ENCODE measurements around the gene TXNDC16.
"Not testable (repeated sequence)": the region's sequence is repeated elsewhere in the genome, so short reads cannot be mapped to it uniquely, and the experiment has no call there.

The TXNDC16 gene

DNA sequence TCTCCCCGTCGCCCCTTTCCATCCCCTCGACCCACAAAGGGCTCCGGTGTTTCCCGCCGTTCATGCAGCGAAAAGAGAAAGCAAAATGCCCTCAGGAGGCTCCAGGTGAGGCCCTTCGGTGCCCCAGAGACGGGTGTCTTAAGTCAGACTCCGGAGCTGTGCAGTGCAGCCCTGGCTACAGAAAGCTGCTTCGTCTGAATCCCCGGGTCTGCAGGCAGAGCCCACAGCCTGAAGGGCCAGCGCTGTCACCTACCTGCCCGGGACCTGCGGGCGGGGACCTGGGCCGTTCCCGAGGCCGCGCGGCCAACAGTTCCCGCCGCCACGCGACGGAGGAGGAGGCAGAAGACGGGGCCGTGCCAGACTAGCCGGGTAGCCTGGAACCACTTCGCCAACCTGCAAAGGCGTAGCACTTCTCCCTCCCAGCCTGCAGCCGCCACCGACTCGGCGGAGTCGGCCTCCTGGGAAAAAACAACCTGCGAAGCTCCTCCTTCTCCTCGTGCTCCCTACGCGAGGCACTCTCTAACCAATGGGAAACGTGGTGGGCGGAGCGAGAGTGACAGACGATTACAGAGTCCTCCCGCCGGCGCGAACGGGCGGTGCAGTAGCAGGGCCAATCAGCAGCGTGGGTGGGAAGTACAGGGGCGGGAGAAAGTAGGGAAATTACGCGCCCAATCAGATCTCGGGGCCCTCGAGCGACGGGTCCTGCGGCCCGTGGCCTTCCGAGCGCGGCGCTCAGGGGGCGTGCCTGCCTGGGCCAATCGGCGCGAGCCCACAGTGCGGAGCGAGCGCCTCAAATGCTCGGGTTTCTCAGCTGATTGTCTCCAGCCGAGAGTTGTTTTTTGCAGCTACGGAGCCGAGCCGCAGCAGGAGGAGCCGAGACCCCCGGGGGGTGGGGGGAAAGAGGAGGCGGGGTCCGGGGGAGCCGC is at the start of gene TXNDC16, which contains the start of gene GPR137C:
TSS of gene TXNDC16 (minus strand) at position 443 of the 926 bp plus-strand sequence. CDS start 8,948 bp downstream, outside the sequence.
TSS of gene GPR137C (plus strand) at position 774 of the 926 bp plus-strand sequence. CDS start 312 bp downstream, outside the sequence.
- Histone ChIP-seq H3K27ac (ENCODE audit: low read length) (peak within 1 kb of the TSS; percentile 82), H3K9ac (ENCODE audit: low read length in 2 of 2) (peak within 1 kb of the TSS; percentile 75 to 84), H3K4me1 (ENCODE audit: control insufficient read depth, insufficient read depth, low read length) (peaks cover 13% of the 10 kb centered on the region), H3K9me3 (ENCODE audit: control insufficient read depth in 2 of 2, low read length in 2 of 2) (no peaks in the 10 kb centered on the region), H3K27me3 (ENCODE audit: control insufficient read depth in 1 of 2, insufficient read depth in 2 of 2, low read length in 2 of 2) (no peaks in the 10 kb centered on the region), H3K4me3 (ENCODE audit: low read length in 2 of 2) (peak within 1 kb of the TSS; percentile 76 to 91), H3K36me3 (ENCODE audit: control insufficient read depth in 2 of 2, insufficient read depth in 2 of 2, low read length in 2 of 2) (no peaks in the 10 kb centered on the region)

DNA sequence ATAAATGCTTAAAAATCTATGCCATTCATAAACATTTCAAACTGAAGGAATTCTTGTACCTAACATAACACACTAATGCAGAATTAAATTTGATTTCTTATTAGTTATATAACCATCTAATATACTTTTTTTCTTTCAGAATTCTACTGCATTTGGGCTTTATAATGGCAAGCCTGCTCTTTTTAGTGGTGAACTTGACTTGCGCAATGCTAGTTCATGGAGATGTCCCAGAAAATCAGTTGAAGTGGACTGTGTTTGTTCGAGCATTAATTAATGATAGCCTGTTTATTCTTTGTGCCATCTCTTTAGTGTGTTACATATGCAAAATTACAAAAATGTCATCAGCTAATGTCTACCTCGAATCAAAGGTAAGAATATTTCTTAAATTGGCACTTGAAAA is 47.7 kb upstream of the TXNDC16 start:
- H3K9me3 ChIP-seq (ENCODE audit: control insufficient read depth in 2 of 2, low read length in 2 of 2) = no peaks in the 10 kb centered on the region
- H3K36me3 ChIP-seq (ENCODE audit: control insufficient read depth in 2 of 2, insufficient read depth in 2 of 2, low read length in 2 of 2) = no peaks in the 10 kb centered on the region
- H3K27ac ChIP-seq (ENCODE audit: low read length) = no peak overlapping the region
- H3K4me3 ChIP-seq (ENCODE audit: low read length in 2 of 2) = no peak overlapping the region
- no peak overlapping the region for H3K9ac ChIP-seq (ENCODE audit: low read length in 2 of 2)
- H3K27me3 ChIP-seq (ENCODE audit: control insufficient read depth in 1 of 2, insufficient read depth in 2 of 2, low read length in 2 of 2) = no peaks in the 10 kb centered on the region
- no peaks in the 10 kb centered on the region for H3K4me1 ChIP-seq (ENCODE audit: control insufficient read depth, insufficient read depth, low read length)

DNA sequence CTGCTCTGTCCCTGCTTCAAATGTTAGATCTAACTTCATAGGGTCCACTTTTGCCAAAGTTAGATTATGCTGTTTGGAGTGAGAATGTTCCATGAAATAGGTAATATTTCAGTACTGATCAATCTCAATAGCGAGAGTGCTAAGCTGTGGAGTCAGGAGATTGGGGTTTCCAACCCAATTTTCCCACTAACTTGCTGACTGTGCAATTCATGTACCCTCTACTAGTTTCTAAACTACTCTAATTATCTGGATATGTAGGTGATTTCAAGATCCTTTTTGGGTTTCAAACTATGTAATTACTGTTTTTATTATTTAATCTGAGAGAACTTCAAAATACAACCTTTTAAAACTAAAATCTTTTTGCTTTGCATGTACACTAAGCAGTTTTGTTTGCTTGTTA is 46.3 kb upstream of the TXNDC16 start:
- no peaks in the 10 kb centered on the region for H3K36me3 ChIP-seq (ENCODE audit: control insufficient read depth in 2 of 2, insufficient read depth in 2 of 2, low read length in 2 of 2)
- no peaks in the 10 kb centered on the region for H3K4me1 ChIP-seq (ENCODE audit: control insufficient read depth, insufficient read depth, low read length)
- no peaks in the 10 kb centered on the region for H3K9me3 ChIP-seq (ENCODE audit: control insufficient read depth in 2 of 2, low read length in 2 of 2)
- H3K9ac ChIP-seq (ENCODE audit: low read length in 2 of 2) = no peak overlapping the region
- H3K4me3 ChIP-seq (ENCODE audit: low read length in 2 of 2) = no peak overlapping the region
- H3K27ac ChIP-seq (ENCODE audit: low read length) = no peak overlapping the region
- no peaks in the 10 kb centered on the region for H3K27me3 ChIP-seq (ENCODE audit: control insufficient read depth in 1 of 2, insufficient read depth in 2 of 2, low read length in 2 of 2)

DNA sequence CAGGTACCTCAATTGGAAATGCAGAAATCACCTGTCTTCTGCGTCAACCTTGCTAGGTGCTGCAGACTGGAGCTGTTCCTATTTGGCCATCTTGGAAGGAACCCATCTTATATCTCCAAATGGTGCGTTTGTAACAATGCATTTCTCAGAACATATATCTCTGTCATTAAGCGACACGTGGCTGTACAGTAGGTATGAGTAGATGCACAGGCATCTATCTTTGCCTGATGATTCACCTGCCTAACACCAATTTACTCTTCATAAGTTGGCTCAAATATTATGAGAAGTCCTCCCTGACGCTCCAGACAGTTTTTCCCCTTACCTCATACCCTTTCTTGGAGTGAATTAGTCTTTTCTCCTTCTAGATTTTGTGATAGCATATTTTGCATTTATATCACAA is 44.6 kb upstream of the TXNDC16 start:
- H3K36me3 ChIP-seq (ENCODE audit: control insufficient read depth in 2 of 2, insufficient read depth in 2 of 2, low read length in 2 of 2) = no peaks in the 10 kb centered on the region
- H3K9ac ChIP-seq (ENCODE audit: low read length in 2 of 2) = no peak overlapping the region
- no peaks in the 10 kb centered on the region for H3K27me3 ChIP-seq (ENCODE audit: control insufficient read depth in 1 of 2, insufficient read depth in 2 of 2, low read length in 2 of 2)
- H3K9me3 ChIP-seq (ENCODE audit: control insufficient read depth in 2 of 2, low read length in 2 of 2) = no peaks in the 10 kb centered on the region
- H3K27ac ChIP-seq (ENCODE audit: low read length) = no peak overlapping the region
- H3K4me3 ChIP-seq (ENCODE audit: low read length in 2 of 2) = no peak overlapping the region
- no peaks in the 10 kb centered on the region for H3K4me1 ChIP-seq (ENCODE audit: control insufficient read depth, insufficient read depth, low read length)

DNA sequence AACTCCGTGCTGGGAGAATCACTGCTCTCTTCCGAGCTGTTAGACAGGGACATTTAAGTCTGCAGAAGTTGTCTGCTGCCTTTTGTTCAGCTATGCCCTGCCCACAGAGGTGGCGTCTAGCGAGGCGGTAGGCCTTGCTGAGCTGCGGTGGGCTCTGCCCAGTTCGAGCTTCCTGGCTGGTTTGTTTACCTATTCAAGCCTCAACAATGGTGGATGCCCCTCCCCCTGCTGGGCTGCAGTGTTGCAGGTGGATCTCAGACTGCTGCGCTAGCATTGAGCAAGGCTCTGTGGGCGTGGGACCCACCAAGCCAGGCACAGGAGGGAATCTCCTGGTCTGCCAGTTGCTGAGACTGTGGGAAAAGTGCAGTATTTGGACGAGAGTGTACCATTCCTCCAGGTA is 44.0 kb upstream of the TXNDC16 start:
- Histone ChIP-seq H3K27ac (ENCODE audit: low read length) (no peak overlapping the region), H3K9me3 (ENCODE audit: control insufficient read depth in 2 of 2, low read length in 2 of 2) (no peaks in the 10 kb centered on the region), H3K4me1 (ENCODE audit: control insufficient read depth, insufficient read depth, low read length) (no peaks in the 10 kb centered on the region), H3K27me3 (ENCODE audit: control insufficient read depth in 1 of 2, insufficient read depth in 2 of 2, low read length in 2 of 2) (no peaks in the 10 kb centered on the region), H3K9ac (ENCODE audit: low read length in 2 of 2) (no peak overlapping the region), H3K4me3 (ENCODE audit: low read length in 2 of 2) (no peak overlapping the region), H3K36me3 (ENCODE audit: control insufficient read depth in 2 of 2, insufficient read depth in 2 of 2, low read length in 2 of 2) (no peaks in the 10 kb centered on the region)

DNA sequence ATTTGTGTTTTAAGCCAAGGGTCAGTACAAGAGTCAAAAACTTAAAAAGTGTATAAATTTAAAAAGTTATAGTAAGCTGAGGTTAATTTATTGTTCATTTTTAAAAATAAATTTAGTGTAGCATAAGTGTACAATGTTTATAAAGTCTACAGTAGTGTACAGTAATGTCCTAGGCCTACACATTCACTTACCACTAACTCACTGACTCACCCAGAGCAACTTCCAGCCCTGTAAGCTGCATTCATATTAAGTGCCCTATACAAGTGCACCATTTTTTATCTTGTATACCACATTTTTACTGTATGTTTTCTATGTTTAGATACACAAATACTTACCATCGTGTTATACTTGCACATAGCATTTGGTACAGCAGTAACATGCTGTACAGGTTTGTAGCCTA is 38.0 kb upstream of the TXNDC16 start:
- Histone ChIP-seq H3K27ac (ENCODE audit: low read length) (no peak overlapping the region), H3K9ac (ENCODE audit: low read length in 2 of 2) (no peak overlapping the region), H3K9me3 (ENCODE audit: control insufficient read depth in 2 of 2, low read length in 2 of 2) (no peaks in the 10 kb centered on the region), H3K36me3 (ENCODE audit: control insufficient read depth in 2 of 2, insufficient read depth in 2 of 2, low read length in 2 of 2) (no peaks in the 10 kb centered on the region), H3K4me1 (ENCODE audit: control insufficient read depth, insufficient read depth, low read length) (no peaks in the 10 kb centered on the region), H3K4me3 (ENCODE audit: low read length in 2 of 2) (no peak overlapping the region), H3K27me3 (ENCODE audit: control insufficient read depth in 1 of 2, insufficient read depth in 2 of 2, low read length in 2 of 2) (no peaks in the 10 kb centered on the region)

DNA sequence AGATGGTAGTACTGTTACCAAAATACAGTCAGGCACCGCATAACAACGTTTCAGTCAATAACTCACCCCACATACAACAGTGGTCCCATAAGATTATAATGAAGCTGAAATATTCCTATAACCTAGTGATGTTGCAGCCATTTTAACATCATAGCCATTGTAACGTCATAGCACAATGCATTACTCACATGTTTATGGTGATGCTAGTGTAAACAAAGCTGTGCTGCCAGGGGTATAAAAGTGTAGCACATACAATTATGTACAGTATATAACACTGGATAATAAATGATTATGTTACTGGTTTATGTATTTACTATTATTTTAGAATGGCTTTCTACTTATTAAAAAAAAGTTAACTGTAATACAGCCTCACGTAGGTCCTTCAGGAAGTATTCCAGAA is 37.3 kb upstream of the TXNDC16 start:
- no peak overlapping the region for H3K4me3 ChIP-seq (ENCODE audit: low read length in 2 of 2)
- no peak overlapping the region for H3K9ac ChIP-seq (ENCODE audit: low read length in 2 of 2)
- H3K27ac ChIP-seq (ENCODE audit: low read length) = no peak overlapping the region
- H3K9me3 ChIP-seq (ENCODE audit: control insufficient read depth in 2 of 2, low read length in 2 of 2) = no peaks in the 10 kb centered on the region
- H3K36me3 ChIP-seq (ENCODE audit: control insufficient read depth in 2 of 2, insufficient read depth in 2 of 2, low read length in 2 of 2) = no peaks in the 10 kb centered on the region
- H3K27me3 ChIP-seq (ENCODE audit: control insufficient read depth in 1 of 2, insufficient read depth in 2 of 2, low read length in 2 of 2) = no peaks in the 10 kb centered on the region
- no peaks in the 10 kb centered on the region for H3K4me1 ChIP-seq (ENCODE audit: control insufficient read depth, insufficient read depth, low read length)

GRCh38 chr14:52583544-52583943 is 31.2 kb upstream of the TXNDC16 start:
- Histone ChIP-seq H3K36me3 (ENCODE audit: control insufficient read depth in 2 of 2, insufficient read depth in 2 of 2, low read length in 2 of 2) (no peaks in the 10 kb centered on the region), H3K9me3 (ENCODE audit: control insufficient read depth in 2 of 2, low read length in 2 of 2) (no peaks in the 10 kb centered on the region), H3K27ac (ENCODE audit: low read length) (no peak overlapping the region)

GRCh38 chr14:52575858-52576257 is 23.6 kb upstream of the TXNDC16 start:
- peaks cover 0 to 4% of the 10 kb centered on the region in 2 donors for H3K9me3 ChIP-seq (ENCODE audit: control insufficient read depth in 2 of 2, low read length in 2 of 2)
- no peaks in the 10 kb centered on the region for H3K27me3 ChIP-seq (ENCODE audit: control insufficient read depth in 1 of 2, insufficient read depth in 2 of 2, low read length in 2 of 2)
- no peak overlapping the region for H3K27ac ChIP-seq (ENCODE audit: low read length)
- no peak overlapping the region for H3K4me3 ChIP-seq (ENCODE audit: low read length in 2 of 2)
- no peaks in the 10 kb centered on the region for H3K36me3 ChIP-seq (ENCODE audit: control insufficient read depth in 2 of 2, insufficient read depth in 2 of 2, low read length in 2 of 2)
- H3K9ac ChIP-seq (ENCODE audit: low read length in 2 of 2) = no peak overlapping the region
- H3K4me1 ChIP-seq (ENCODE audit: control insufficient read depth, insufficient read depth, low read length) = no peaks in the 10 kb centered on the region

More at GRCh38 chr14:52583544-52583943, 31.2 kb upstream of the TXNDC16 start:
- no peaks in the 10 kb centered on the region for H3K4me1 ChIP-seq (ENCODE audit: control insufficient read depth, insufficient read depth, low read length)
- H3K9ac ChIP-seq (ENCODE audit: low read length in 2 of 2) = no peak overlapping the region
- H3K4me3 ChIP-seq (ENCODE audit: low read length in 2 of 2) = no peak overlapping the region
- H3K27me3 ChIP-seq (ENCODE audit: control insufficient read depth in 1 of 2, insufficient read depth in 2 of 2, low read length in 2 of 2) = no peaks in the 10 kb centered on the region

DNA sequence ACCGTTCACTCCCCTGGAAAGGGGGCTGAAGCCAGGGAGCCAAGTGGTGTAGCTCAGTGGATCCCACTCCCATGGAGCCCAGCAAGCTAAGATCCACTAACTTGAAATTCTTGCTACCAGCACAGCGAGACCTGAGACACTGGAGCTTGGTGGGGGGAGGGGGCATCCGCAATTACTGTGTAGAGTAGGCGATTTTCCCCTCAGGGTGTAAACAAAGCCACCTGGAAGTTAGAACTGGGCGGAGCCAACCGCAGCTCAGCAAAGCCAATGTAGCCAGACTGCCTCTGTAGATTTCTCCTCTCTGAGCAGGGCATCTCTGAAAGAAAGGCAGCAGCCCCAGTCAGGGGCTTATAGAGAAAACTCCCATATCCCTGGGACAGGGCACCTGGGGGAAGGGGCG is 16.1 kb upstream of the TXNDC16 start:
- H3K27me3 ChIP-seq (ENCODE audit: control insufficient read depth in 1 of 2, insufficient read depth in 2 of 2, low read length in 2 of 2); H3K4me1 ChIP-seq (ENCODE audit: control insufficient read depth, insufficient read depth, low read length); H3K36me3 ChIP-seq (ENCODE audit: control insufficient read depth in 2 of 2, insufficient read depth in 2 of 2, low read length in 2 of 2); H3K9ac ChIP-seq (ENCODE audit: low read length in 2 of 2); H3K9me3 ChIP-seq (ENCODE audit: control insufficient read depth in 2 of 2, low read length in 2 of 2); H3K27ac ChIP-seq (ENCODE audit: low read length); H3K4me3 ChIP-seq (ENCODE audit: low read length in 2 of 2): not testable (repeated sequence)

DNA sequence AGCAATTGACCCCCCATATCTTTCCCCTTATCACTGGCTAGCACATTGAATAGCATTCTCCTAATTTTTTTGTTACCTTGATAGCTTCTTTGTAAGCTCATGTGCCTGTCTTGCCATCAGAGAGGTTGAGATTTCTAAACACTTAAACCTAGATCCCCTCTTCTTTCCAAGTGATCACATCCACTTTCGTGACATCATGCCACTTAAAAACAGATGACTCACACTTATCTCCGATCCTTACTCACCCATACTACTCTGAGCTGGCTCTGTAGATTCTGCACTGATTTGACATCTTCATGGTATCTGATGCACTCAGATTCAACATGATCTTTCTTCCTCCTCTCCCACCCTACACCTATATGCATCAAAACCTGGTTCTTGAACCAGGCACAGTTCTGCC is 10.8 kb upstream of the TXNDC16 start:
- no peak overlapping the region for H3K27ac ChIP-seq (ENCODE audit: low read length)
- no peaks in the 10 kb centered on the region for H3K9me3 ChIP-seq (ENCODE audit: control insufficient read depth in 2 of 2, low read length in 2 of 2)
- H3K4me3 ChIP-seq (ENCODE audit: low read length in 2 of 2) = no peak overlapping the region
- no peak overlapping the region for H3K9ac ChIP-seq (ENCODE audit: low read length in 2 of 2)
- H3K36me3 ChIP-seq (ENCODE audit: control insufficient read depth in 2 of 2, insufficient read depth in 2 of 2, low read length in 2 of 2) = no peaks in the 10 kb centered on the region
- no peaks in the 10 kb centered on the region for H3K4me1 ChIP-seq (ENCODE audit: control insufficient read depth, insufficient read depth, low read length)
- H3K27me3 ChIP-seq (ENCODE audit: control insufficient read depth in 1 of 2, insufficient read depth in 2 of 2, low read length in 2 of 2) = no peaks in the 10 kb centered on the region
